Activated CD8-positive, alpha-beta memory T cell treated with anti-CD3 and anti-CD28 coated beads, Interleukin-2, amount 50 U/mL, for 1 hour (primary cell): Measurements from ENCODE around the gene LDLRAD3.
"Not testable (repeated sequence)": the region's sequence is repeated elsewhere in the genome, so short reads cannot be mapped to it uniquely, and the experiment has no call there.

ENCODE experiments used
- DNase-seq: peaks from one replicate; pipeline ENCODE4 v3.0.0-alpha.2; 2020; ENCODE audit errors: extremely low read depth

The LDLRAD3 gene

GRCh38 chr11:35992548-35992947 lies 48.7 kb downstream of the LDLRAD3 start:
- no peak for DNase-seq

GRCh38 chr11:35994421-35994820 lies 50.6 kb downstream of the LDLRAD3 start:
- no peak for DNase-seq

GRCh38 chr11:35995681-35996271 lies 51.9 kb downstream of the LDLRAD3 start:
- DNase-seq: no peak

GRCh38 chr11:35997902-35998520 lies 54.1 kb downstream of the LDLRAD3 start:
- no peak for DNase-seq

- no peak for DNase-seq
Observed at GRCh38 chr11:35998634-35999033, 54.8 kb downstream of the LDLRAD3 start.

- DNase-seq: no peak
Observed at GRCh38 chr11:36000616-36001190, 56.8 kb downstream of the LDLRAD3 start.

GRCh38 chr11:36002196-36002595 lies 58.3 kb downstream of the LDLRAD3 start:
- DNase-seq: no peak

- no peak for DNase-seq
Observed at GRCh38 chr11:36002796-36003195, 58.9 kb downstream of the LDLRAD3 start.

GRCh38 chr11:36006556-36006955 lies 62.7 kb downstream of the LDLRAD3 start:
- DNase-seq: no peak

- no peak for DNase-seq
Observed at GRCh38 chr11:36007127-36007655, 63.3 kb downstream of the LDLRAD3 start.

GRCh38 chr11:36008584-36008983 lies 64.7 kb downstream of the LDLRAD3 start:
- no peak for DNase-seq

GRCh38 chr11:36009473-36009872 lies 65.6 kb downstream of the LDLRAD3 start:
- no peak for DNase-seq

GRCh38 chr11:36010010-36010740 lies 66.3 kb downstream of the LDLRAD3 start:
- no peak for DNase-seq

GRCh38 chr11:36011574-36011973 lies 67.7 kb downstream of the LDLRAD3 start:
- DNase-seq: no peak

- DNase-seq: no peak
Observed at GRCh38 chr11:36012455-36012854, 68.6 kb downstream of the LDLRAD3 start.

- DNase-seq: no peak
Observed at GRCh38 chr11:36012979-36013378, 69.1 kb downstream of the LDLRAD3 start.

GRCh38 chr11:36013446-36013845 lies 69.6 kb downstream of the LDLRAD3 start:
- DNase-seq: not testable (repeated sequence)

GRCh38 chr11:36013950-36014897 lies 70.4 kb downstream of the LDLRAD3 start:
- no peak for DNase-seq

GRCh38 chr11:36014898-36015665 lies 71.2 kb downstream of the LDLRAD3 start:
- no peak for DNase-seq

GRCh38 chr11:36015799-36016198 lies 71.9 kb downstream of the LDLRAD3 start:
- DNase-seq: no peak

- no peak for DNase-seq
Observed at GRCh38 chr11:36016263-36016662, 72.4 kb downstream of the LDLRAD3 start.
